ENCODE data around the gene TNFAIP8L1.

DNA sequence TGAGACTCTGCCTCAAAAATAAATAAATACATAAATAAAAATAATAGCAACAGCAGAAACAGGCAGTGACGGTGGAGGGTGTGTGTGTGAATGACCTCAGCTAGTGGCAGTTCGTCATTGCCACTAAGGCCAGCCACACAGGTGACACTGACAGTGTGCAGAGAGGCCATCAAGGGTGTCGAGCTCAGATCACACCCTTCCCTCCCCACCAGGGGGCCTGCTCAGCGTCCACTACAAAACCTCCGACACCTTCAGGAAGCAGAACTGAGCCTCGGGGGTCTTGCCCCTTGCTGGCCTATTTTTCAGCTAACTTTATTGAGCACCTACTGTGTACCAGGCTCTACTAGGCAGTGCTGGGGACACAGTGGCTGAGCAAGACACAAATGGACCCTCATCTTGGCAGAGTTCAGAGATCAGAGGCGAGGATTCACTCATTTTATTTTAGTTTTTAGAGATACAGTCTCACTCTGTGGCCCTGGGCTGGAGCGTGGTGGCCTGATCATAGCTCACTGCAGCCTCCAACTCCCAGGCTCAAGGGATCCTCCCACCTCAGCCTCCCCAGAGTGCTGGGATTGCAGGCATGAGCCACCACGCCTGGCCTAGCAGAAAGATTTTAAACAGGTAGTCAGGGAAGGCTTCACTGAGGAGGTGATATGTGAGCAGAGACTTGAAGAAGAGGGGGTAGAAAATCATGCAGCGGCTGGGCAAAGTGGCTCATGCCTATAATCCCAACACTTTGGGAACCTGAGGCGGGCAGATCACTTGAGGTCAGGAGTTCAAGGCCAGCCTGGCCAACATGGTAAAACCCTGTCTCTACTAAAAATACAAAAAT, 49.5 kb upstream of the TNFAIP8L1 start:
- TF ChIP-seq, protein P1, sequence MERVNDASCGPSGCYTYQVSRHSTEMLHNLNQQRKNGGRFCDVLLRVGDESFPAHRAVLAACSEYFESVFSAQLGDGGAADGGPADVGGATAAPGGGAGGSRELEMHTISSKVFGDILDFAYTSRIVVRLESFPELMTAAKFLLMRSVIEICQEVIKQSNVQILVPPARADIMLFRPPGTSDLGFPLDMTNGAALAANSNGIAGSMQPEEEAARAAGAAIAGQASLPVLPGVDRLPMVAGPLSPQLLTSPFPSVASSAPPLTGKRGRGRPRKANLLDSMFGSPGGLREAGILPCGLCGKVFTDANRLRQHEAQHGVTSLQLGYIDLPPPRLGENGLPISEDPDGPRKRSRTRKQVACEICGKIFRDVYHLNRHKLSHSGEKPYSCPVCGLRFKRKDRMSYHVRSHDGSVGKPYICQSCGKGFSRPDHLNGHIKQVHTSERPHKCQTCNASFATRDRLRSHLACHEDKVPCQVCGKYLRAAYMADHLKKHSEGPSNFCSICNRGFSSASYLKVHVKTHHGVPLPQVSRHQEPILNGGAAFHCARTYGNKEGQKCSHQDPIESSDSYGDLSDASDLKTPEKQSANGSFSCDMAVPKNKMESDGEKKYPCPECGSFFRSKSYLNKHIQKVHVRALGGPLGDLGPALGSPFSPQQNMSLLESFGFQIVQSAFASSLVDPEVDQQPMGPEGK (CRISPR knock-in tag; IDR thresholded peaks at IDR 0.05; ENCODE audit: borderline replicate concordance), result no peak
- TF ChIP-seq SNAI2 (CRISPR knock-in tag; IDR thresholded peaks at IDR 0.05), result no peak

Data from SK-N-SH treated with all-trans-retinoic acid at 6 μM for 48 hours (cell line).